ENCODE data around the gene RALBP1. TPM values are rescaled to one million over a fixed set of nuclear protein-coding genes. Genes with fewer than 3 reads are reported as not detected.

The RALBP1 gene
- polyA plus RNA-seq, 1 donor (not counting 4 experiments of a cell fraction or from before 2014, with no cell fraction given) = 47.6 TPM

DNA sequence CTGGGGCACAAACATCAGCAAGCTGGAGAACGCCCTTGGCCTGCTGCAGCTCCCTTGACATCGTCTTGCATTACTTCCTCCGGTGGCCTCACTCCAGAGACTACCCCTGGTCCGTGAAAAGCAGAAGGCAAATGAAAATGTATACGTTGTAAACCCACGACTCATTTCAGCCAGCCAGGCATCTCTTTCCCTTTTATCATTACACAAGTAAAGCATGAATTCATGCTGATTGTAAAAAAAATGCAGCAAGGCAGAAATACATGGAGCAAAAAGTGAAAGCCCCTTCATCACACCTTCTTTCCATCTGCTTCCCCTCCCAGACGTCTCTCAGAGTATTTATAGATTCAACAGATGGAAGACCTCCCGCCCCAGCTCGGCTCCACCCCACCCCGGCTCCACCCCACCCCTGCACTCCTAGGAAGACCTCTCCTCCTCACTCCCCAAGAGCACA, 41.6 kb upstream of the RALBP1 start:
- no peaks in the 10 kb centered on the region for H4K20me1 ChIP-seq (ENCODE audit: control insufficient read depth, extremely low read depth, insufficient read depth, low read length)
- no peak overlapping the region for H3K27ac ChIP-seq (ENCODE audit: control insufficient read depth, insufficient read depth, low read length)
- TF ChIP-seq EZH2 (IDR thresholded peaks at IDR 0.05; ENCODE audit: low read length) = no peak
- H3K4me3 ChIP-seq (ENCODE audit: control insufficient read depth in 2 of 3, extremely low read depth in 1 of 3, insufficient read depth in 2 of 3, low read depth in 1 of 3, low read length in 3 of 3) = no peak overlapping the region
- H2AFZ ChIP-seq (ENCODE audit: control insufficient read depth, low read length) = no peak overlapping the region
- no peak overlapping the region for H3K4me2 ChIP-seq (ENCODE audit: control insufficient read depth, extremely low read depth, insufficient read depth, low read depth, low read length)
- no peaks in the 10 kb centered on the region for H3K79me2 ChIP-seq (ENCODE audit: control insufficient read depth, insufficient read depth, low read length)
- no peak for FAIRE-seq
- no peaks in the 10 kb centered on the region for H3K27me3 ChIP-seq (ENCODE audit: control insufficient read depth, extremely low read depth, insufficient read depth, low read length)
- no peaks in the 10 kb centered on the region for H3K9me3 ChIP-seq (ENCODE audit: control insufficient read depth, low read depth, low read length)
- no peaks in the 10 kb centered on the region for H3K9me1 ChIP-seq (ENCODE audit: control insufficient read depth, extremely low read depth, insufficient read depth, low read length)
- H3K4me1 ChIP-seq (ENCODE audit: control insufficient read depth, extremely low read depth, insufficient read depth, low read length) = peaks cover 10% of the 10 kb centered on the region
- no peak for DNase-seq (ENCODE audit: low read depth, low spot score)
- H3K36me3 ChIP-seq (ENCODE audit: control insufficient read depth in 2 of 2, extremely low read depth in 1 of 2, insufficient read depth in 2 of 2, low read length in 2 of 2) = no peaks in the 10 kb centered on the region
- dilution Hi-C loops (cut with MboI; ENCODE audit: extremely low pct_ligation_motif_present, low sequenced_read_pairs) = no loop called here
- no peak overlapping the region for H3K9ac ChIP-seq (ENCODE audit: control insufficient read depth, extremely low read depth, insufficient read depth, low read length)

DNA sequence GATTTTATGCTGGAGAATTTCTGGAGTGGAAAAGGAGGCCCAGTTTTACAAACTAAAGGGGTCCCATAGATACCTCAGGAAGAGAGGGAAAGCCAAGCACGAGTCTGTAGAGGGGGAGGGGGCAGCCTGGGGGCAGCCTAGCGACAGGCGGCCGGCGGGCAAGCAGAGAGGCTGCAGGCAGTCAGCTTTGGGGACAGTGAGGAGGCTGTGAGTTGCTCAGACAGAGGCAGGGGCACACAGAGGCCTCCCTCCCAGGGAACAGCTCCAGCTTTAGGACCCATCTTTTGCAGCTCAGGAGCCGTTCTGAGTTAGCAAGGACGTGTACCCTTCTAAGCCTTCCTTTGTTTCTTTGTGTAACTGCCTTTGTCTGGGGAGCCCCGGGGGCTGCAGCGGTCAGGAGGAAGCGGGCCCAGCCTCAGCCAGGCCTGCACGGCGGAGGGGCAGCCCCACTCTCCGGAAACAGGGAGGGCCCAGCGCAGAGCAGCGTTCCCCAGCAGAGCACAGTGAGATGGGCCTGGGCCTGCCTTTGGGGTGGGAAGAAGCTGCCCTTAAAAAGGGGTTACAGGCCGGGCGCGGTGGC, 41.1 kb upstream of the RALBP1 start:
- Histone ChIP-seq H3K36me3 (ENCODE audit: control insufficient read depth in 2 of 2, extremely low read depth in 1 of 2, insufficient read depth in 2 of 2, low read length in 2 of 2) (no peaks in the 10 kb centered on the region), H4K20me1 (ENCODE audit: control insufficient read depth, extremely low read depth, insufficient read depth, low read length) (no peaks in the 10 kb centered on the region), H3K9me3 (ENCODE audit: control insufficient read depth, low read depth, low read length) (no peaks in the 10 kb centered on the region), H3K27me3 (ENCODE audit: control insufficient read depth, extremely low read depth, insufficient read depth, low read length) (no peaks in the 10 kb centered on the region), H3K4me2 (ENCODE audit: control insufficient read depth, extremely low read depth, insufficient read depth, low read depth, low read length) (no peak overlapping the region), H3K79me2 (ENCODE audit: control insufficient read depth, insufficient read depth, low read length) (no peaks in the 10 kb centered on the region), H3K9ac (ENCODE audit: control insufficient read depth, extremely low read depth, insufficient read depth, low read length) (no peak overlapping the region), H3K9me1 (ENCODE audit: control insufficient read depth, extremely low read depth, insufficient read depth, low read length) (no peaks in the 10 kb centered on the region), H3K27ac (ENCODE audit: control insufficient read depth, insufficient read depth, low read length) (no peak overlapping the region), H2AFZ (ENCODE audit: control insufficient read depth, low read length) (no peak overlapping the region), H3K4me3 (ENCODE audit: control insufficient read depth in 2 of 3, extremely low read depth in 1 of 3, insufficient read depth in 2 of 3, low read depth in 1 of 3, low read length in 3 of 3) (no peak overlapping the region), H3K4me1 (ENCODE audit: control insufficient read depth, extremely low read depth, insufficient read depth, low read length) (peaks cover 4% of the 10 kb centered on the region)
- DNase-seq (ENCODE audit: low read depth, low spot score) = no peak
- no peak for FAIRE-seq
- dilution Hi-C loops (cut with MboI; ENCODE audit: extremely low pct_ligation_motif_present, low sequenced_read_pairs) = no loop called here
- TF ChIP-seq EZH2 (IDR thresholded peaks at IDR 0.05; ENCODE audit: low read length) = no peak
- TF ChIP-seq, protein P1, sequence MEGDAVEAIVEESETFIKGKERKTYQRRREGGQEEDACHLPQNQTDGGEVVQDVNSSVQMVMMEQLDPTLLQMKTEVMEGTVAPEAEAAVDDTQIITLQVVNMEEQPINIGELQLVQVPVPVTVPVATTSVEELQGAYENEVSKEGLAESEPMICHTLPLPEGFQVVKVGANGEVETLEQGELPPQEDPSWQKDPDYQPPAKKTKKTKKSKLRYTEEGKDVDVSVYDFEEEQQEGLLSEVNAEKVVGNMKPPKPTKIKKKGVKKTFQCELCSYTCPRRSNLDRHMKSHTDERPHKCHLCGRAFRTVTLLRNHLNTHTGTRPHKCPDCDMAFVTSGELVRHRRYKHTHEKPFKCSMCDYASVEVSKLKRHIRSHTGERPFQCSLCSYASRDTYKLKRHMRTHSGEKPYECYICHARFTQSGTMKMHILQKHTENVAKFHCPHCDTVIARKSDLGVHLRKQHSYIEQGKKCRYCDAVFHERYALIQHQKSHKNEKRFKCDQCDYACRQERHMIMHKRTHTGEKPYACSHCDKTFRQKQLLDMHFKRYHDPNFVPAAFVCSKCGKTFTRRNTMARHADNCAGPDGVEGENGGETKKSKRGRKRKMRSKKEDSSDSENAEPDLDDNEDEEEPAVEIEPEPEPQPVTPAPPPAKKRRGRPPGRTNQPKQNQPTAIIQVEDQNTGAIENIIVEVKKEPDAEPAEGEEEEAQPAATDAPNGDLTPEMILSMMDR (optimal IDR thresholded peaks at IDR 0.05 in 1 of 3, IDR thresholded peaks at IDR 0.05 in 1 of 3, conservative IDR thresholded peaks at IDR 0.05 in 1 of 3; ENCODE audit: extremely low read depth in 1 of 3, insufficient read depth in 2 of 3, low read length in 3 of 3) = no peak

DNA sequence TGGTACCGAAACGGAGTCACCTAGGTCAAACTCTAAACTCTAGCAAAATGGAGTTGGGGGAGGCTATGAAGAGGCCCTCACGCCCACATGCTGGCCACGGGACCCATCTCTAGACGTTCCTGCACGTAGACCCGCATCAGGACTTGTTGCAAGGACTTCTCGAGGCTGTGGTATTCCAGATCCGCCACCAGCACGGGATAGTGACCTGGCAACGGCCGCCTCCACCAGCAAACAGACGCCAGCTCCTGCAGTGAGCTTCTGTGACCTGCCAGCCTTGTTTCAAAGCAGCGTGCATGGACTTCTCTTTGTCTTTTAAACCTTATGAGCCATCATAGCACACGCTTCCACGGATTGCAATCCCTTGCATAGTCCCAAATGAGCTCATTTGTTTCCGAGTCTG, 40.3 kb upstream of the RALBP1 start:
- Histone ChIP-seq H3K27ac (ENCODE audit: control insufficient read depth, insufficient read depth, low read length) (no peak overlapping the region), H3K27me3 (ENCODE audit: control insufficient read depth, extremely low read depth, insufficient read depth, low read length) (no peaks in the 10 kb centered on the region), H3K9ac (ENCODE audit: control insufficient read depth, extremely low read depth, insufficient read depth, low read length) (no peak overlapping the region), H3K4me1 (ENCODE audit: control insufficient read depth, extremely low read depth, insufficient read depth, low read length) (no peaks in the 10 kb centered on the region), H3K79me2 (ENCODE audit: control insufficient read depth, insufficient read depth, low read length) (no peaks in the 10 kb centered on the region), H3K9me1 (ENCODE audit: control insufficient read depth, extremely low read depth, insufficient read depth, low read length) (no peaks in the 10 kb centered on the region), H3K9me3 (ENCODE audit: control insufficient read depth, low read depth, low read length) (no peaks in the 10 kb centered on the region), H2AFZ (ENCODE audit: control insufficient read depth, low read length) (no peak overlapping the region), H4K20me1 (ENCODE audit: control insufficient read depth, extremely low read depth, insufficient read depth, low read length) (no peaks in the 10 kb centered on the region), H3K4me2 (ENCODE audit: control insufficient read depth, extremely low read depth, insufficient read depth, low read depth, low read length) (no peak overlapping the region), H3K4me3 (ENCODE audit: control insufficient read depth in 2 of 3, extremely low read depth in 1 of 3, insufficient read depth in 2 of 3, low read depth in 1 of 3, low read length in 3 of 3) (no peak overlapping the region), H3K36me3 (ENCODE audit: control insufficient read depth in 2 of 2, extremely low read depth in 1 of 2, insufficient read depth in 2 of 2, low read length in 2 of 2) (no peaks in the 10 kb centered on the region)
- dilution Hi-C loops (cut with MboI; ENCODE audit: extremely low pct_ligation_motif_present, low sequenced_read_pairs) = no loop called here
- TF ChIP-seq, protein P1 (optimal IDR thresholded peaks at IDR 0.05 in 1 of 3, IDR thresholded peaks at IDR 0.05 in 1 of 3, conservative IDR thresholded peaks at IDR 0.05 in 1 of 3; ENCODE audit: extremely low read depth in 1 of 3, insufficient read depth in 2 of 3, low read length in 3 of 3) = no peak
- TF ChIP-seq EZH2 (IDR thresholded peaks at IDR 0.05; ENCODE audit: low read length) = no peak
- FAIRE-seq (no peak), DNase-seq (ENCODE audit: low read depth, low spot score) (no peak)
